ENCODE measurements around the gene NREP. TPM values are rescaled to one million over a fixed set of nuclear protein-coding genes. Genes with fewer than 3 reads are reported as not detected.

NREP gene
- total and polyA plus RNA-seq, 2 donors (not counting 1 experiment from before 2014, with no cell fraction given) = 56.8 to 364 TPM

DNA sequence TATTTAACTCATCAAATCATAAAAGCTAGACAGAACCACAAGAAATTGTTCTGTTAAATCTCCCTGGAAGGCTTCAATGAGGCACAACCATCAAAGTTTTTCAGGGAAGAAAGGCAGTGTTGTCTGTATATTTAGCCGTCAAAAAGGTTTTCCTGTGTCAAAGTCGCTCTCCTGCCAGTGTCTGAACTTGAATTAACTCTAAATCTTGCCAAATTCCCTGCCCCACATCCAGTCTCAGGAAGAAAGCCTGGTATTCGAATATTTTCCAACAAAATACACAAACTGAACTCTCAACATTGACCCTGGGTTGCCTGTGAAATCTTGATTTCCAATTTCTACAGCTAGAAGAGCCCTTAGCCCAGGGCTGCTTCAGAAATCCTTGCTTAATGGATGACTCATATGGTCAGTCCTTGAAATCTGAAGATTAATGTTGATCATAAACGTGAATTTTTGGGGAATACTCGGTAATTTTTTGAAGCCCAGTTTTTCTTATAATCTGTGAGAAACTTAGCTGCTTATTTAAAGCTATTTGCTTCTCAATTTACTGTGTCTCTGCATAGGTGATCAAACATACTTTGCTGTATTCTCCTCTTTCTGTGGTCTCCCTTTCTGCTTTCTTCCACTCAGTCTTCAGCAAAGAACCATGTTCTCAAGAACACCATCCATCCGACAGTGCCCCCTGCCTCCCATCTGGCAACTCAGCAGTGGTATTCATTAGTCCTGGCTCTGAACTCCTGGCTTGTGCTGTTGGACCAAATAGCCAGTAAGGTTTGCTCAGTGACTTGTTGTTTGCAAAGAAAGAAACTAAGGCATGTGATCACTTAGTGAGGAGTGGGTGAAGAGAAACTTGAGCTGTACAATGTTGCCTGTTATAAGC lies 58.9 kb downstream of the NREP start:
- Histone ChIP-seq H4K20me1 (ENCODE audit: control insufficient read depth, extremely low read depth, insufficient read depth, low read length) (no peaks in the 10 kb centered on the region), H3K27me3 (ENCODE audit: control insufficient read depth, insufficient read depth, low read length) (no peaks in the 10 kb centered on the region), H3K27ac (ENCODE audit: insufficient read depth, low read length) (no peak overlapping the region), H3K79me2 (ENCODE audit: control insufficient read depth, insufficient read depth, low read length) (no peaks in the 10 kb centered on the region), H3K9ac (ENCODE audit: insufficient read depth, low read length) (no peak overlapping the region), H3K4me2 (ENCODE audit: extremely low read depth, insufficient read depth, low read length) (no peak overlapping the region), H3K4me3 (replicated peaks in 1 of 4; ENCODE audit: control extremely low read depth in 1 of 4, insufficient read depth in 1 of 4, low read depth in 3 of 4, low read length in 4 of 4) (no peak overlapping the region), H3K36me3 (ENCODE audit: control insufficient read depth, insufficient read depth, low read length) (no peaks in the 10 kb centered on the region), H3K9me3 (ENCODE audit: control insufficient read depth, insufficient read depth, low read depth, low read length) (no peaks in the 10 kb centered on the region), H2AFZ (ENCODE audit: low read length) (no peak overlapping the region), H3K4me1 (ENCODE audit: control insufficient read depth, extremely low read depth, insufficient read depth, low read length) (no peaks in the 10 kb centered on the region)
- peak; percentile 53 to 75 for DNase-seq (ENCODE audit: low read depth in 2 of 2)
- no peak for TF ChIP-seq EZH2 (IDR thresholded peaks at IDR 0.05; ENCODE audit: low read length, missing control alignments)
- TF ChIP-seq, protein P1, sequence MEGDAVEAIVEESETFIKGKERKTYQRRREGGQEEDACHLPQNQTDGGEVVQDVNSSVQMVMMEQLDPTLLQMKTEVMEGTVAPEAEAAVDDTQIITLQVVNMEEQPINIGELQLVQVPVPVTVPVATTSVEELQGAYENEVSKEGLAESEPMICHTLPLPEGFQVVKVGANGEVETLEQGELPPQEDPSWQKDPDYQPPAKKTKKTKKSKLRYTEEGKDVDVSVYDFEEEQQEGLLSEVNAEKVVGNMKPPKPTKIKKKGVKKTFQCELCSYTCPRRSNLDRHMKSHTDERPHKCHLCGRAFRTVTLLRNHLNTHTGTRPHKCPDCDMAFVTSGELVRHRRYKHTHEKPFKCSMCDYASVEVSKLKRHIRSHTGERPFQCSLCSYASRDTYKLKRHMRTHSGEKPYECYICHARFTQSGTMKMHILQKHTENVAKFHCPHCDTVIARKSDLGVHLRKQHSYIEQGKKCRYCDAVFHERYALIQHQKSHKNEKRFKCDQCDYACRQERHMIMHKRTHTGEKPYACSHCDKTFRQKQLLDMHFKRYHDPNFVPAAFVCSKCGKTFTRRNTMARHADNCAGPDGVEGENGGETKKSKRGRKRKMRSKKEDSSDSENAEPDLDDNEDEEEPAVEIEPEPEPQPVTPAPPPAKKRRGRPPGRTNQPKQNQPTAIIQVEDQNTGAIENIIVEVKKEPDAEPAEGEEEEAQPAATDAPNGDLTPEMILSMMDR (conservative IDR thresholded peaks at IDR 0.05 in 1 of 2, IDR thresholded peaks at IDR 0.05 in 1 of 2; ENCODE audit: low read depth in 1 of 2, low read length in 2 of 2) = peak; percentile 12 to 32

GRCh38 chr5:111697215-111697614 lies 59.8 kb downstream of the NREP start:
- no peak overlapping the region for H3K9ac ChIP-seq (ENCODE audit: insufficient read depth, low read length)
- no peaks in the 10 kb centered on the region for H4K20me1 ChIP-seq (ENCODE audit: control insufficient read depth, extremely low read depth, insufficient read depth, low read length)
- no peaks in the 10 kb centered on the region for H3K36me3 ChIP-seq (ENCODE audit: control insufficient read depth, insufficient read depth, low read length)
- H3K4me3 ChIP-seq (replicated peaks in 1 of 4; ENCODE audit: control extremely low read depth in 1 of 4, insufficient read depth in 1 of 4, low read depth in 3 of 4, low read length in 4 of 4) = no peak overlapping the region
- H2AFZ ChIP-seq (ENCODE audit: low read length) = no peak overlapping the region
- no peaks in the 10 kb centered on the region for H3K79me2 ChIP-seq (ENCODE audit: control insufficient read depth, insufficient read depth, low read length)
- DNase-seq (ENCODE audit: low read depth in 2 of 2) = peak; percentile 45 to 53
- H3K4me2 ChIP-seq (ENCODE audit: extremely low read depth, insufficient read depth, low read length) = no peak overlapping the region
- no peaks in the 10 kb centered on the region for H3K4me1 ChIP-seq (ENCODE audit: control insufficient read depth, extremely low read depth, insufficient read depth, low read length)
- no peaks in the 10 kb centered on the region for H3K9me3 ChIP-seq (ENCODE audit: control insufficient read depth, insufficient read depth, low read depth, low read length)
- TF ChIP-seq, protein P1 (conservative IDR thresholded peaks at IDR 0.05 in 1 of 2, IDR thresholded peaks at IDR 0.05 in 1 of 2; ENCODE audit: low read depth in 1 of 2, low read length in 2 of 2) = no peak
- no peak for TF ChIP-seq EZH2 (IDR thresholded peaks at IDR 0.05; ENCODE audit: low read length, missing control alignments)
- H3K27me3 ChIP-seq (ENCODE audit: control insufficient read depth, insufficient read depth, low read length) = no peaks in the 10 kb centered on the region
- no peak overlapping the region for H3K27ac ChIP-seq (ENCODE audit: insufficient read depth, low read length)

DNA sequence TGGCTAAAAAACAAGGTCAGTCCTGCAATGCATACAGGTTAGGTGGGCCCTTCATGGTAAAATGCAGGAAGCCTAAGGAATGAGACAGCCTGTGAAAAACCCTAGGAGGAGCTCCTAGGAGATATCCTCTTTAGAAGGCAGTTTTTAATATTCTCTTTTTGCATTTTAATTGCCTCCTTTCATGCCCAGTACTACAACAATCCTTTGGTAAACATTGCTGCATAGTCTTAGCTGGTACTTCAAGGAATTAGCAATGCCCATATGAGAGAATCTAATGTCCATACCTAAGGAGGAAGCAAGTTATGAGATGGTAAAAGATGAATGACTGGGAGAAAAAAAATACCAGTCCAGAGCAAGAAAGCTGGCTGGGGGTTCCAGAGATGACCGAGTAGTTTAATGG lies 61.0 kb downstream of the NREP start:
- TF ChIP-seq, protein P1 (conservative IDR thresholded peaks at IDR 0.05 in 1 of 2, IDR thresholded peaks at IDR 0.05 in 1 of 2; ENCODE audit: low read depth in 1 of 2, low read length in 2 of 2) = no peak
- TF ChIP-seq EZH2 (IDR thresholded peaks at IDR 0.05; ENCODE audit: low read length, missing control alignments) = no peak
- Histone ChIP-seq H3K27ac (ENCODE audit: insufficient read depth, low read length) (no peak overlapping the region), H4K20me1 (ENCODE audit: control insufficient read depth, extremely low read depth, insufficient read depth, low read length) (no peaks in the 10 kb centered on the region), H3K4me3 (replicated peaks in 1 of 4; ENCODE audit: control extremely low read depth in 1 of 4, insufficient read depth in 1 of 4, low read depth in 3 of 4, low read length in 4 of 4) (no peak overlapping the region), H3K79me2 (ENCODE audit: control insufficient read depth, insufficient read depth, low read length) (no peaks in the 10 kb centered on the region), H3K4me2 (ENCODE audit: extremely low read depth, insufficient read depth, low read length) (no peak overlapping the region), H3K9me3 (ENCODE audit: control insufficient read depth, insufficient read depth, low read depth, low read length) (no peaks in the 10 kb centered on the region), H3K9ac (ENCODE audit: insufficient read depth, low read length) (no peak overlapping the region), H2AFZ (ENCODE audit: low read length) (no peak overlapping the region), H3K36me3 (ENCODE audit: control insufficient read depth, insufficient read depth, low read length) (no peaks in the 10 kb centered on the region), H3K27me3 (ENCODE audit: control insufficient read depth, insufficient read depth, low read length) (no peaks in the 10 kb centered on the region), H3K4me1 (ENCODE audit: control insufficient read depth, extremely low read depth, insufficient read depth, low read length) (no peaks in the 10 kb centered on the region)
- DNase-seq (ENCODE audit: low read depth in 2 of 2) = no peak
